K562 (cell line): ENCODE data around the gene FXYD1. TPM values are rescaled to one million over a fixed set of nuclear protein-coding genes. Genes with fewer than 3 reads are reported as not detected.

ENCODE experiments used
- ATF7 ChIP-seq: fragments of 450-650 bp; IDR thresholded peaks from 2 replicates; pipeline ENCODE4 v1.7.1; 2014; ENCODE audit warnings: mild to moderate bottlenecking, moderate library complexity
- FOXK2 ChIP-seq, 2 experiments: fragments of 450-650 bp; IDR thresholded peaks in 1 of 2; conservative IDR thresholded peaks in 1 of 2; 2 replicates each; pipeline ENCODE4 v1.6.1; 2016; ENCODE audit warnings: low read depth in 2 of 2, mild to moderate bottlenecking in 1 of 2
- HDAC1 ChIP-seq, 2 experiments: fragments of 450-650 bp; IDR thresholded peaks; 2 replicates each; pipeline ENCODE4 v1.6.1; 2016 to 2017; ENCODE audit warnings: inconsistent platforms in 1 of 2, mild to moderate bottlenecking in 1 of 2, moderate library complexity in 1 of 2
- MEIS2 ChIP-seq: fragments of 450-650 bp; IDR thresholded peaks from 2 replicates; pipeline ENCODE4 v1.6.1; 2014; ENCODE audit warnings: mild to moderate bottlenecking; ENCODE audit not compliant: partially characterized antibody
- RBM25 ChIP-seq: fragments of 200-400 bp; formaldehyde crosslinking; IDR thresholded peaks from 2 replicates; pipeline ENCODE4 v1.6.1; 2018; ENCODE audit warnings: low read length, low read depth, moderate library complexity; ENCODE audit not compliant: severe bottlenecking
- SMARCE1 ChIP-seq: fragments of 450-650 bp; IDR thresholded peaks from 2 replicates; pipeline ENCODE4 v1.7.1; 2016; ENCODE audit warnings: mild to moderate bottlenecking
- SREBF2 ChIP-seq: sonication (generic); formaldehyde crosslinking; IDR thresholded peaks from 2 replicates; pipeline ENCODE4 v1.4.0; 2020; ENCODE audit warnings: mild to moderate bottlenecking, missing genetic modification reagents
- TAF1 ChIP-seq: IDR thresholded peaks from 2 replicates; pipeline ENCODE4 v1.6.1; 2011; ENCODE audit warnings: mild to moderate bottlenecking, low read length, moderate library complexity; ENCODE audit not compliant: insufficient read depth, control insufficient read depth, severe bottlenecking; ENCODE audit errors: extremely low read depth
- ZKSCAN1 ChIP-seq: fragments of 150-350 bp; IDR thresholded peaks from 2 replicates; pipeline ENCODE4 v1.6.1; 2016; ENCODE audit warnings: low read depth, low read length
- ZNF12 ChIP-seq: sonication (generic); formaldehyde crosslinking; IDR thresholded peaks from 2 replicates; pipeline ENCODE4 v1.4.0; 2020; ENCODE audit warnings: mild to moderate bottlenecking, missing genetic modification reagents
- ZNF639 ChIP-seq, 2 experiments: fragments of 200-800 bp in 1 of 2; sonication (Bioruptor generic) in 1 of 2; sonication (generic) in 1 of 2; formaldehyde crosslinking in 1 of 2; IDR thresholded peaks in 1 of 2; conservative IDR thresholded peaks in 1 of 2; 2 replicates each; pipeline versions ENCODE4 v1.5.0 to v1.6.1; 2016 to 2020; ENCODE audit warnings: missing compliant biosample characterization in 1 of 2, missing genetic modification characterization in 1 of 2, missing genetic modification reagents in 1 of 2
- polyA plus RNA-seq, 8 experiments: library from polyadenylated mRNA; depleted of rRNA in 4 of 8; stranded (reverse) in 5 of 8; unstranded in 3 of 8; fragments of >200 nt; fragmentation: Nextera tagmentation in 2 of 8; fragmentation: Illumina TruSeq in 1 of 8; extraction: Ambion mirVana in 2 of 8; extraction: Trizol in 1 of 8; gene quantifications; 2 replicates each; pipeline versions ENCODE4 v1.2.1 to v1.2.3, GENCODE V29; 2011 to 2014; ENCODE audit warnings: inconsistent platforms in 1 of 8, missing spikeins in 1 of 8
- total RNA-seq, 7 experiments: library from RNA; depleted of rRNA in 6 of 7; stranded (reverse); fragments of >200 nt in 6 of 7; fragmentation: Illumina TruSeq in 2 of 7; extraction: Trizol in 2 of 7; gene quantifications; 2 replicates each; pipeline versions ENCODE4 v1.2.1 to v1.2.3, GENCODE V29; 2011 to 2021; ENCODE audit warnings: low replicate concordance in 1 of 7
- TF ChIP-seq, protein P1 (sequence below), 2 experiments: IDR thresholded peaks; 2 replicates each; pipeline ENCODE4 v1.6.1; 2011; ENCODE audit warnings: borderline replicate concordance in 1 of 2, control low read depth in 1 of 2, low read depth in 1 of 2, low read length in 1 of 2, mild to moderate bottlenecking in 1 of 2, mixed read lengths in 1 of 2, moderate library complexity in 1 of 2; ENCODE audit not compliant: insufficient read depth in 1 of 2, insufficient read length in 1 of 2, poor library complexity in 1 of 2, severe bottlenecking in 1 of 2; ENCODE audit errors: extremely low read depth in 1 of 2
- TF ChIP-seq, protein P2 (sequence below): sonication (generic); formaldehyde crosslinking; IDR thresholded peaks from 2 replicates; pipeline ENCODE4 v1.8.0; 2022; ENCODE audit warnings: mild to moderate bottlenecking, missing genetic modification reagents
- TF ChIP-seq, protein P3 (sequence below): fragments of 450-650 bp; formaldehyde crosslinking; IDR thresholded peaks from 2 replicates; pipeline ENCODE4 v1.4.0; 2020; ENCODE audit warnings: mild to moderate bottlenecking, mixed read lengths

FXYD1 gene
- total and polyA plus RNA-seq, 9 of the 15 experiments (the other 6 are each of a cell fraction or from before 2014, with no cell fraction given) = 0.40 to 3.2 (median 1.8) TPM; not detected in 3

DNA sequence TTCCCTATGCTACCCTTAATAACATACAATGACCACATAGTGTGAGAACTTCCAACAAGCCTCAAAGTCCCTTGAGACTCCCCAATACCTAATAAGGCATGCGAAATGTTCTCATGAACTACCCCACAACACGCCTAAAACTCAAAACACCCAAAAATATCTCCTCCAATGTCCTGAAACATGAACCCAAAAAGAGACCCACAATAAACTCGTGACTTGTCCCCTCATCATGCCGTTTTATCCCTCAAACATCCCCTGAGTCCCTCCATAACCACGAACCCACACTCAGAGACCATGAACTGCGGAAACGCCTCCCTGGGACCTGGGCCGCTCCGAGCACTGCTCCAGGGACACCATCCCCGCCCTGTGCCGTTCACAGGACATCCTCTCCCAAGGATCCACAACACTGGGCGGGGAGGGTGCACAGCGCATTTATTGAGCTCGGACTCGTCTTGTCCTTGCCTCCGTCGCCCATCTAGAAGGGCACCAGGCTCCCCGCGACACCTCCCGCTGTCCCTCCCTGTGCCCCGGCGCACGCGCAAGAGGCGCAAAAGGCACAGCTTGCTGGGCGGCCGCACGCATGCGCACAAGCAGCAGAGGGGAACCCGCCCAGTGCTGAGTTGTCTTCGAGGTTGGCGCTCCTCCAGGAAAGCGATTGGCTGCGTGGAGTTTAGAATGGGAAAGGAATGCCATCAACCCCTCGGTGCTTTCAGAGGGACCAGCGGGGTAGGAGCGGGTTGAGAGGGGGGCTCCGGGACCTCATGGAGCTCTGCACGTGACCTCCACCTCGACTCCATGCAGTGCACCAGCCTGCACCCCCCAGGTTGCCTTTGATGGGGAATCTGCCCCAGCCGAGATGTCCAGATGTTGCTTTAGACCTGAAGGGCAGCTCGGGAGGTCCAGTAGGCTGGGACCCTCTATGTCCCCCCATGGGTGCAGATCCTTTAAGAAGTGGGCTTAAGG, 14.2 kb upstream of the FXYD1 start (continued):
- TF ChIP-seq SREBF2 (CRISPR knock-in tag) (0 out of 2 replicates have a peak, but pooled peaks have one; percentile 54), ZKSCAN1 (0 out of 2 replicates have a peak, but pooled peaks have one; percentile 9), TAF1 (no peak), ZNF639 (CRISPR knock-in tag; conservative IDR thresholded peaks at IDR 0.05 in 1 of 2, IDR thresholded peaks at IDR 0.05 in 1 of 2) (no peak), HDAC1 (IDR thresholded peaks at IDR 0.05) (0 out of 4 replicates have a peak, but pooled peaks of 1 of the 2 experiments have one; percentile 33), ZNF12 (CRISPR knock-in tag) (0 out of 2 replicates have a peak, but pooled peaks have one; percentile 19), ATF7 (peak; percentile 39; the same call in 1 of the 2 replicates), SMARCE1 (0 out of 2 replicates have a peak, but pooled peaks have one; percentile 21), FOXK2 (conservative IDR thresholded peaks at IDR 0.05 in 1 of 2, IDR thresholded peaks at IDR 0.05 in 1 of 2; ENCODE audit: low read depth in 2 of 2) (peak in 1 of 2 experiments; percentile 44; a peak in 2 of 4 replicates), RBM25 (no peak), MEIS2 (peak; percentile 99)
- TF ChIP-seq, protein P1, sequence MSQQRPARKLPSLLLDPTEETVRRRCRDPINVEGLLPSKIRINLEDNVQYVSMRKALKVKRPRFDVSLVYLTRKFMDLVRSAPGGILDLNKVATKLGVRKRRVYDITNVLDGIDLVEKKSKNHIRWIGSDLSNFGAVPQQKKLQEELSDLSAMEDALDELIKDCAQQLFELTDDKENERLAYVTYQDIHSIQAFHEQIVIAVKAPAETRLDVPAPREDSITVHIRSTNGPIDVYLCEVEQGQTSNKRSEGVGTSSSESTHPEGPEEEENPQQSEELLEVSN (IDR thresholded peaks at IDR 0.05; ENCODE audit: borderline replicate concordance in 1 of 2, extremely low read depth in 1 of 2, insufficient read depth in 1 of 2, insufficient read length in 1 of 2, low read depth in 1 of 2, low read length in 1 of 2, poor library complexity in 1 of 2, severe bottlenecking in 1 of 2) = peak; percentile 85 to 91
- TF ChIP-seq, protein P2, sequence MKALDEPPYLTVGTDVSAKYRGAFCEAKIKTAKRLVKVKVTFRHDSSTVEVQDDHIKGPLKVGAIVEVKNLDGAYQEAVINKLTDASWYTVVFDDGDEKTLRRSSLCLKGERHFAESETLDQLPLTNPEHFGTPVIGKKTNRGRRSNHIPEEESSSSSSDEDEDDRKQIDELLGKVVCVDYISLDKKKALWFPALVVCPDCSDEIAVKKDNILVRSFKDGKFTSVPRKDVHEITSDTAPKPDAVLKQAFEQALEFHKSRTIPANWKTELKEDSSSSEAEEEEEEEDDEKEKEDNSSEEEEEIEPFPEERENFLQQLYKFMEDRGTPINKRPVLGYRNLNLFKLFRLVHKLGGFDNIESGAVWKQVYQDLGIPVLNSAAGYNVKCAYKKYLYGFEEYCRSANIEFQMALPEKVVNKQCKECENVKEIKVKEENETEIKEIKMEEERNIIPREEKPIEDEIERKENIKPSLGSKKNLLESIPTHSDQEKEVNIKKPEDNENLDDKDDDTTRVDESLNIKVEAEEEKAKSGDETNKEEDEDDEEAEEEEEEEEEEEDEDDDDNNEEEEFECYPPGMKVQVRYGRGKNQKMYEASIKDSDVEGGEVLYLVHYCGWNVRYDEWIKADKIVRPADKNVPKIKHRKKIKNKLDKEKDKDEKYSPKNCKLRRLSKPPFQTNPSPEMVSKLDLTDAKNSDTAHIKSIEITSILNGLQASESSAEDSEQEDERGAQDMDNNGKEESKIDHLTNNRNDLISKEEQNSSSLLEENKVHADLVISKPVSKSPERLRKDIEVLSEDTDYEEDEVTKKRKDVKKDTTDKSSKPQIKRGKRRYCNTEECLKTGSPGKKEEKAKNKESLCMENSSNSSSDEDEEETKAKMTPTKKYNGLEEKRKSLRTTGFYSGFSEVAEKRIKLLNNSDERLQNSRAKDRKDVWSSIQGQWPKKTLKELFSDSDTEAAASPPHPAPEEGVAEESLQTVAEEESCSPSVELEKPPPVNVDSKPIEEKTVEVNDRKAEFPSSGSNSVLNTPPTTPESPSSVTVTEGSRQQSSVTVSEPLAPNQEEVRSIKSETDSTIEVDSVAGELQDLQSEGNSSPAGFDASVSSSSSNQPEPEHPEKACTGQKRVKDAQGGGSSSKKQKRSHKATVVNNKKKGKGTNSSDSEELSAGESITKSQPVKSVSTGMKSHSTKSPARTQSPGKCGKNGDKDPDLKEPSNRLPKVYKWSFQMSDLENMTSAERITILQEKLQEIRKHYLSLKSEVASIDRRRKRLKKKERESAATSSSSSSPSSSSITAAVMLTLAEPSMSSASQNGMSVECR = peak; percentile 55; the same call in 1 of the 2 replicates
- TF ChIP-seq, protein P3, sequence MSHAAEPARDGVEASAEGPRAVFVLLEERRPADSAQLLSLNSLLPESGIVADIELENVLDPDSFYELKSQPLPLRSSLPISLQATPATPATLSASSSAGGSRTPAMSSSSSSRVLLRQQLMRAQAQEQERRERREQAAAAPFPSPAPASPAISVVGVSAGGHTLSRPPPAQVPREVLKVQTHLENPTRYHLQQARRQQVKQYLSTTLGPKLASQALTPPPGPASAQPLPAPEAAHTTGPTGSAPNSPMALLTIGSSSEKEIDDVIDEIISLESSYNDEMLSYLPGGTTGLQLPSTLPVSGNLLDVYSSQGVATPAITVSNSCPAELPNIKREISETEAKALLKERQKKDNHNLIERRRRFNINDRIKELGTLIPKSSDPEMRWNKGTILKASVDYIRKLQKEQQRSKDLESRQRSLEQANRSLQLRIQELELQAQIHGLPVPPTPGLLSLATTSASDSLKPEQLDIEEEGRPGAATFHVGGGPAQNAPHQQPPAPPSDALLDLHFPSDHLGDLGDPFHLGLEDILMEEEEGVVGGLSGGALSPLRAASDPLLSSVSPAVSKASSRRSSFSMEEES (CRISPR knock-in tag) = peak; percentile 33
